SKM-1 (cell line): ENCODE results near the gene CCNY.
"Not testable (repeated sequence)": the region's sequence is repeated elsewhere in the genome, so short reads cannot be mapped to it uniquely, and the experiment has no call there.

Source experiments
- DNase-seq: peaks from one replicate; lab custom pipeline; 2025; ENCODE audit not compliant: unreplicated experiment; lab: John Stamatoyannopoulos, UW

The CCNY gene

DNA sequence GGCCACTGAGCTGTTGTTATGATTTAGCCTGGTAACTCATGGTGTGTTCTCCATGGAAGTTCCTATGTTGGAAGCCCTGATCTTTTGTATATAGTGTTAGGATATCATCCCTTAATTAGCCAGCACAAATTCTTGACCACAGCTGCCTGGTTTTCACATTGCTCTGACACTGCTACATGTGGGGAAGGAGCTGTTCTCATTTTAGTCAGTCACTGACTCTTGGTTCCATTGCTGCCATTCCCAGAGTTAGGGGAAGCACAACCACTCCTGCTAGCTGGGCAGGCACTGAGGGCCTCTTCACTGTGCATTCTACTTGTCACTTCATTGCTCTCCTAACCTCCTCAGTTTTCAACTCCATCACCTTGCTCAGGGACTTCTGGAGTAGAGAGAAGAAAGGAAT lies 170.4 kb downstream of the CCNY start:
- DNase-seq = no peak

GRCh38 chr10:35507519-35508109 lies 171.3 kb downstream of the CCNY start:
- DNase-seq = no peak

- DNase-seq = no peak
Observed at GRCh38 chr10:35508647-35509046, 172.3 kb downstream of the CCNY start.

GRCh38 chr10:35510891-35511290 lies 174.6 kb downstream of the CCNY start:
- DNase-seq = no peak

- DNase-seq = no peak
Observed at GRCh38 chr10:35511647-35512046, 175.3 kb downstream of the CCNY start.

DNA sequence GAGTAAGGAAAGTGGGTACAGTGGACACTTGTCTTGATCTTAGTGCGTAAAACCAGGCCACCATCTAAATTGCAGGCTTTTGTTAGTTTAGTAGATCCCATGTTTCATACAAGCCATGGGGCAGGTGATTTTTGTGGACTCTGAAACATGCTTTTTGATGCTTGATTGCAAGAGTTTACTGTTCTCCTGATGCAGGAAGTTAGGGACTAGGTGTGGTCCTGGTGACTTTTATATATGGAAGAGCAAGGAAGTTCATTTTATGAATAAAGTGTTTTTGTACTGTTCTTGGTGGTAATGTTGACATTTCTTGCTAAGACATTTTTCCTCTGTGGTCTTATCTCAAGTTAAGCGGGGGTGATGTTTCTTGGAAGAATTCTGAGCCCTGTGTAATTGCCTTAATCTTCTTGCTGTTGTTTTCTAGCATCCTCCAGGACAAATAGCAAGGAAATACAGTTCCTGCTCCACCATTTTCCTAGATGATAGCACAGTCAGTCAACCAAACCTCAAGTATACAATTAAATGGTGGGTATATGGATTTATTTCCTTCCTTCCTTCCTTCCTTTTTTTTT lies 179.9 kb downstream of the CCNY start:
- no peak for DNase-seq

- no peak for DNase-seq
Observed at GRCh38 chr10:35517431-35518181, 181.3 kb downstream of the CCNY start.

GRCh38 chr10:35518187-35518586 lies 181.9 kb downstream of the CCNY start:
- DNase-seq = not testable (repeated sequence)

- DNase-seq = no peak
Observed at GRCh38 chr10:35520996-35521395, 184.7 kb downstream of the CCNY start.

DNA sequence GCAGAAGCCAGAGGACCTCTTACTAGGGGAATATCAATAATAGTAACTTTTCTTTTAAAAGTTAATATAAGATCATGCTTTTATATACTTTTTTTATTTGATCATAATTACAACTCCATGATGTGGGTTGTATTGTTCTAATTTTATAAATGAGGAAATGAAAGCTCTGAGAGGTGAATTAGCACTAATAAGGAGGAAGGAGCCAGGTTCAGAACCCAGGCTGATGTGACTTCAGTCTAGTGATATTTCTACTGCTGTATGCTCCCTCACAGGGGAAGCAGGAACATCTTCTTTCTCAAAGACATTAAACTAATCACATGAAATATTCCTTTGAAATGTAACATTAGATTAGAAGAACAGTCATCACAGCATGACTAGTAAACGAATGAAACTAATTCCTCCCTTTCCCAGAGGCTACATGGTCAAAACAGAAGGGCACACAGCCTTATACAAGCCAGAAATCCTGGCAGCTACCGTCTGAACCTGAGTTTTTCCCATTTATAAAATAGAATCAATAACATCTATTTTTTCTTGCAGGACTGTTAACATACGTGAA lies 187.4 kb downstream of the CCNY start:
- no peak for DNase-seq

DNA sequence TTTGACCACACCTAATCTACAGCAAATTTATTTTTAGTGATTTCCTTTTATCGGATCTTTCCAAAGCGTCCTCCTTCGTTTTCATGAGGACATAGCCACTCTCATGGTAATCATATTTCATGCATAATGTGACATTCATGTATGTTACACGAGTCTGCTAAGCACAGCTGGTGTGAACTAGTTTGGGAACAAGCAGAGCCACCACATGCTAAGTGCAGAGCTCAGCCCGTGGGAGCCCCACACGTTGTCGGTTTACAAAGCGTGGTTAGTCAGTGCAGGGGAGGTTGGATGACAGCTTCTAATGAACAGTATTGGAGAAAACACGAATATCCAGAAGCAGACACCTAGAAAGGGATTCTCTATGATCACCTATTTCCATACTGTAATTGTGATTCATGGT lies 190.4 kb downstream of the CCNY start:
- DNase-seq = no peak

DNA sequence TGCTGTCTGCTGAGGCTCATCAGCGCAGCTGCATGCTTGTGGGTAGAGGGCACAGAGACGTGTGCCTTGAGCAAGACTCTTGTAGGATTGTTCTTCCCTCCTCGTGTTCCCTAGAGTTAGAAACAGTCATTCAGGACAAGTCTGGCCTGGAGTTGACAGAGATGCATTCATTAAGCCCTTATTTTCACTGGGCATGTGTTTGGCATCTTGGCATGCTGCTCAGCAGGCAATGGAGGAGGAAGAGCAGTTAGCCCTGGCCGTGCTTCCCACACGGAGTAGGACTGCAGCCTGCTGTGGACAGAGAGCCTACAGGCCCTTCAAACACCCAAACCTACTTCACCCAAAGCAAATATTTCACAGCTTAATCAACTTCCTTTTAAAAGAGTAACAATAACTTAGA lies 195.8 kb downstream of the CCNY start:
- no peak for DNase-seq

DNA sequence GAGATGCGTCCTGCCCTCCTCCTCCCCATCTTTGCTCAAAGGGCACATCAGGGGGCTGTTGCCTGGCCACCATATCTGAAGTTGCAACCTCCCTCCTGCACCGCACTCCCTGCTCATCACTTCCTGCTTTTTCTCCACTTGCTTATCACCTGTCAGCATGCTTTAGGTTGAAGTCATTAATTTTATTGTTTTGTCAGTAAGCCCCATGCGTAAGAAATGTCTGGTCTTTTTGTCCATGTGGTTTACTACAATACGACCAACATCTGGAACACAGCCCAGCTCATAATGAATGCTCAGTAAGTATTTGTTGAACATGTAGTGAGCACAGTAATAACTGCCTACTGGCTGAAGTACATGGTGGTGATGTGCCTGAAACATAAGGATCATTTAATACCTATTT lies 197.3 kb downstream of the CCNY start:
- DNase-seq = no peak

- no peak for DNase-seq
Observed at GRCh38 chr10:35535136-35535535, 198.8 kb downstream of the CCNY start.

DNA sequence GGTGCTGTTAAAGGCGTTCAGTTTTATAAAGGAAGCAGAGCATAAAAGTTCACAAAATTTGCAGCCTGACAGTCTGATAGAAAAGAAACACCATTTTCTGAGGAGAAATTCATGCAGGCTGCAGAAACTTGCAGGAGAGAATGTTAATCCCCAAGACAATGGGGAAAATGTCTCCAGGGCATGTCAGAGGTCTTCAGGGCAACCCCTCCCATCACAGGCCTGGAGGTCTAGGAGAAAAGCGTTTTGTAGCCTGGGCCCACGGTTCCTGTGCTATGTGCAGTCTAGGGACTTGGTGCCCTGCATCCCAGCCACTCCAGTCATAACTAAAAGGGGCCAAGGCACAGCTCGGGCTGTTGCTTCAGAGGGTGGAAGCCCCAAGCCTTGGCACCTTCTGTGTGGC lies 200.5 kb downstream of the CCNY start:
- DNase-seq = no peak

DNA sequence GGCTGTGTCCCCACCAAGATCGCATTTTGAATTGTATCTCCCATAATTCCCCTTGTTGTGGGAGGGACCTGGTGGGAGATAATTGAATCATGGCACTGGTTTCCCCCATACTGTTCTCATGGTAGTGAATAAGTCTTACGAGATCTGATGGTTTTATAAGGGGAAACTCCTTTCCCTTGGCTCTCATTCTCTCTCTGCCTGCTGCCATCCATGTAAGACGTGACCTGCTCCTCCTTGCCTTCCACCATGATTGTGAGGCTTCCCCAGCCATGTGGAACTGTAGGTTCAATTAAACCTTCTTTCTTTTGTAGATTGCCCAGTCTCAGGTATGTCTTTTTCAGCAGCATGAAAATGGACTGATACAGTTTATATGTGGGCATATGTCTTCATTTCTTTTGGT lies 201.6 kb downstream of the CCNY start:
- DNase-seq = not testable (repeated sequence)

DNA sequence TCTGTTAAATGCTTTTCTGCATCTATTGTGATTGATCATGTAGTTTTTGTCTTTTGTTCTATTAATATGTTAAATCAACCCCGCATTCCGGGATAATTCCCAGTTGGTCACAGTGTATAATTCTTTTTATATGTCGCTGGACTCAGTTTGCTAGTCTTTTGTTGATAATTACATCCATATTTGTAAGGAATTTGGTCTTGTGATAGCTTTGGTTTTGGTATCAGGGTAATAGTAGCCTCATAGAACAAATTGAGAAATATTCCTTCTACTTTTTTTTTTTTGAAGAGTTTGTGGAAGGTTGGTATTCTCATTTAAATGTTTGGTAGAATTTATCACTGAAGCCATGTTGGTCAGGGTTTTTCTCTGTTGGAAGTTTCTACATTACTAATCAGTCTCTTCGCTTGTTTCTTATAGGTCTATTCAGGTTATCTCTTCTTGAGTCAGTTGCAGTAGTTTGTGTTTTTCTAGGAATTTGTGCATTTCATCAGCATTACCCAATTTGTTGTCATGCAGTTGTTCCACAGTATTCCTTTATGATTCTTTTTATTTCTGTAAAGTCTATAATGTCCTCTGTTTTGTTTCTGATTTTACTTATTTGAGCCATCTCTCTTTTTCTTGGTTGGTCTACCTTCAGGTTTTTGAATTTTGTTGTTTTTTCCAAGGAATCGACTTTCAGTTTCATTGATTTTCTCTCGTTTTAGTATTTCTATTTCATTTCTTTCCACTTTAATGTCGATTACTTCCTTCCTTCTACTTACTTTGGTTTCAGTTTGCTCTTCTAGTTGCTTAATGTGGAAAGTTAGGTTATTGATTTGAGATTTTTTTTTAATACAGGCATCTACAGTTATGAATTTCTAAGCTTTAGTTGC lies 204.2 kb downstream of the CCNY start:
- DNase-seq = no peak

GRCh38 chr10:35541720-35542119 lies 205.4 kb downstream of the CCNY start:
- DNase-seq = no peak

GRCh38 chr10:35542303-35542702 lies 206.0 kb downstream of the CCNY start:
- DNase-seq = no peak

DNA sequence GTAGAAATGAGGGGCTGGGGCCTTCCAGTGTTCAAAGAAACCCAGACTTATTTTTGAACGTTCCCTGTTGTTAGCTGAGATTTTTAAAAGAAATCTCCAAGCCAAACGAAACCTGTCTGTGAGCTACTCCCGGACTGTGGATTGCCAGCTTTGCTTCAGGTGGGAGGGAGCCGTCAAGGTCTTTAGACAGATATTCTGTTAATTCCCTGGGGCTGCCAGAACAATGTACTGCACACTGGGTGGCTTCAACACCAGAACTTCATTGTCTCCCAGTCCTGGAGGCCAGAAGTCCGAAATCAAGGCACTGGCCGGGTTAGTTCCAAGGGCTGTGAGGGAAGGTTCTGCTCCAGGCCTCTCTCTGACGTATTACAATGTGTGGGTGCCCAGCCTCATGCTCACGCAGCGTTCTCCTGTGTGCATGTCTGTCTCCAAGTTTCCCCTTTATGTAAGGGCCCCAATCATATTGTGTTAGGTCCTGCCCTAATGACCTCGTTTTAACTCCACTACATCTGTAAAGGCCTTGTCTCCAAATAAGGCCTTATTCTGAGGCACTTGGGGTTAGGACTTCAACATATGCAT lies 208.9 kb downstream of the CCNY start:
- no peak for DNase-seq
